GM21528 (cell line): ENCODE measurements around the gene OSTM1.
"Not testable (repeated sequence)": the region's sequence is repeated elsewhere in the genome, so short reads cannot be mapped to it uniquely, and the experiment has no call there.

Experiments used
- ATAC-seq: cut with Tn5 transposase; IDR thresholded peaks from one replicate; pipeline ENCODE4 v1.9.1; 2021; ENCODE audit warnings: mild to moderate bottlenecking, moderate library complexity; ENCODE audit not compliant: unreplicated experiment, low FRiP score

Gene OSTM1

GRCh38 chr6:108027056-108027455 is 47.5 kb downstream of the OSTM1 start:
- ATAC-seq: no peak

- no peak for ATAC-seq
Measured at GRCh38 chr6:108024427-108025073, 50.0 kb downstream of the OSTM1 start.

- no peak for ATAC-seq
Measured at GRCh38 chr6:108020472-108021116, 53.9 kb downstream of the OSTM1 start.

- ATAC-seq: not testable (repeated sequence)
Measured at GRCh38 chr6:108016283-108016682, 58.3 kb downstream of the OSTM1 start.

GRCh38 chr6:108013787-108014439 is 60.6 kb downstream of the OSTM1 start:
- ATAC-seq: no peak

GRCh38 chr6:108009894-108010293 is 64.6 kb downstream of the OSTM1 start:
- no peak for ATAC-seq

GRCh38 chr6:108009258-108009657 is 65.3 kb downstream of the OSTM1 start:
- not testable (repeated sequence) for ATAC-seq

- ATAC-seq: no peak
Measured at GRCh38 chr6:108008363-108008762, 66.2 kb downstream of the OSTM1 start.

GRCh38 chr6:108005961-108006360 is 68.6 kb downstream of the OSTM1 start:
- no peak for ATAC-seq

GRCh38 chr6:108004861-108005260 is 69.7 kb downstream of the OSTM1 start:
- no peak for ATAC-seq

- ATAC-seq: no peak
Measured at GRCh38 chr6:108002365-108003221, 71.9 kb downstream of the OSTM1 start.

- ATAC-seq: no peak
Measured at GRCh38 chr6:108001696-108002231, 72.8 kb downstream of the OSTM1 start.

- not testable (repeated sequence) for ATAC-seq
Measured at GRCh38 chr6:108000259-108000658, 74.3 kb downstream of the OSTM1 start.

- ATAC-seq: no peak
Measured at GRCh38 chr6:107999341-107999740, 75.2 kb downstream of the OSTM1 start.

- ATAC-seq: no peak
Measured at GRCh38 chr6:107991772-107992550, 82.6 kb downstream of the OSTM1 start.
